ENCODE results near the gene SERPINB5.
A peak's percentile ranks its signal among the peaks of the same experiment; 100 is the strongest.
"Not testable (repeated sequence)": the region's sequence is repeated elsewhere in the genome, so short reads cannot be mapped to it uniquely, and the experiment has no call there.

SERPINB5 gene, protein sequence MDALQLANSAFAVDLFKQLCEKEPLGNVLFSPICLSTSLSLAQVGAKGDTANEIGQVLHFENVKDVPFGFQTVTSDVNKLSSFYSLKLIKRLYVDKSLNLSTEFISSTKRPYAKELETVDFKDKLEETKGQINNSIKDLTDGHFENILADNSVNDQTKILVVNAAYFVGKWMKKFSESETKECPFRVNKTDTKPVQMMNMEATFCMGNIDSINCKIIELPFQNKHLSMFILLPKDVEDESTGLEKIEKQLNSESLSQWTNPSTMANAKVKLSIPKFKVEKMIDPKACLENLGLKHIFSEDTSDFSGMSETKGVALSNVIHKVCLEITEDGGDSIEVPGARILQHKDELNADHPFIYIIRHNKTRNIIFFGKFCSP

DNA sequence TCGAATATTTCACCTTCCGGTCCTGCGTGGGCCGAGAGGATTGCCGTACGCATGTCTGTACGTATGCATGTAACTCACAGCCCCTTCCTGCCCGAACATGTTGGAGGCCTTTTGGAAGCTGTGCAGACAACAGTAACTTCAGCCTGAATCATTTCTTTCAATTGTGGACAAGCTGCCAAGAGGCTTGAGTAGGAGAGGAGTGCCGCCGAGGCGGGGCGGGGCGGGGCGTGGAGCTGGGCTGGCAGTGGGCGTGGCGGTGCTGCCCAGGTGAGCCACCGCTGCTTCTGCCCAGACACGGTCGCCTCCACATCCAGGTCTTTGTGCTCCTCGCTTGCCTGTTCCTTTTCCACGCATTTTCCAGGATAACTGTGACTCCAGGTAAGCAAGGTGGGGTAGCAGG, at the start of gene SERPINB5:
Gene SERPINB5 (plus strand): TSS at position 291 of the 400 bp plus-strand sequence. CDS start 7,471 bp downstream, outside the sequence.
- no peak for DNase-seq

DNA sequence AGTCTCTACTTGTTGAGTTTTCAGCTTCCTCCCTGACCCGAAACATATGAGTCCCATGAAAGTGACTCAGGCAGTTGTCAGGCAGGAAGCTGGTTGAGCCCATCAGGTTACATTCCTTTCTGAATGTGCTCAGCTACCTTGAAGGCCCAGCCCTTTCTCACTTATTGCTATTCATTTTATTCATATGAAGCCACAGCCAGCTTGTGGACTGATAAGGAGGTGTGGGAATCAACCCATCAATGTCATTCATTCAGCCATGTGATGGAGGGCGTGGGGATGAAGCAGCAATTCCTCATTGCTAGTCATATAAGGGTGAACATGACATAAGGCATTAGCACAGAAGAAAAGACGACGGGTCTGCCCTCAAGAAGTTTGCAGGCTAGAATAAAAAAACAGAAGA, 49.2 kb upstream of the SERPINB5 start:
- no peak for DNase-seq

DNA sequence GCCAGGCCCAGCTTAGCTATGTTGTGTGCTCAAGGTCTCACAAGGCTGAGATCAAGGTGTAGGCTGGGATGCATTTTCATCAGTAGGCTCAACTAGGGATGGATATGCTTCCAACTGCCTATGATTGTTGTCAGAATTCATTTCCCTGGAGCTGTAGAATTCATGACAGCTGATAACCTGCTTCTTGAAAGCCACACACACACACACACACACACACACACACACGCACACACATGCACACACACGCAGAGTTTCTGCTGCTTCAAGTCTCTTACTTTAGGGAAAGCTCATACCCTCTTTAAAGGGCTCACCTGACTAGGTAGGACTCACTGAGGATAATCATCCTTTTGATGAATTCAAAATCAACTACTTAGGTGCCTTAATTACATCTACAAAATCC, 46.2 kb upstream of the SERPINB5 start:
- DNase-seq, result no peak

DNA sequence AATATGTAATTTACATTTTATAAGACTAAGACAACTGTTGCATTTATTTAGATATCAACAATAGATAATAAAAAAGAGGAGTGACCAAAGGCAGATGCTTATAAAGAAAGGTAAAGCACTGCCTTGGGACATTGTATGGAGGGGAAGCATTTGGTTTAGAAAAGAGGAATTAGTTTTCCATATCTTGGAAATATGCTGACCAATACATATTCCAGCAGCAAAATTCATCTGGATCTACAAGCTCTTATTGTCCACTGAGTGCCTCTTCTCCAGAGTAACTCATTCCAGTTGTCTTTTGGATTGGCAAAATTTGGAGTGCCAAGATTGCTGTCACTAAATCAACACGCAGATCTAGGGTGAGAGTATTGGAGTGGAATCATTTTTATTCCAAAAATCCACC, 45.6 kb upstream of the SERPINB5 start:
- no peak for DNase-seq

DNA sequence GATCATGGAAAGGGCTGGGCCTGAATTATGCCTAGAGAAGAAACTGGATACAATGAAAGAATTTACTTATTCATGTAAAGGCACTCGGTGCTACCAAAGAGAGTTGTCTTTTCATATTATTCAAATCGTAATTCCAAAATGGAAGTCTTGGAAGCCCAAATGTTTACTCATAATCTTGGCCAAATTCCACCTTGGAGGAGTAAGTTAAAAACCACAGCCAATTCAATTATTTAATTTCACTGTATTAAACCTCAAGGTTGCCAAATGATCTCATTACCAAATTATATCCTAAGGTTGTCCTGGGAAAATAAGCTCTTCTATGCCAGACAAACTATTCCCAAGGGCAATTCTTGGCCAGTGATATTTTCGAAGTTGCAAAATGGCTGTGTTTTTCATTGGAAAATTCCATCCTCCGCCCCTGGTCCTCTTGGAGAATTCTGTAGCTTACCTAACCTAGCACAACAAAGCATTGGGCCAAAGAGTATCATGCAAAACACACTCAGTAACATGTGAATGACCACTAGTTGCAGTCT, 43.4 kb upstream of the SERPINB5 start:
- no peak for DNase-seq

DNA sequence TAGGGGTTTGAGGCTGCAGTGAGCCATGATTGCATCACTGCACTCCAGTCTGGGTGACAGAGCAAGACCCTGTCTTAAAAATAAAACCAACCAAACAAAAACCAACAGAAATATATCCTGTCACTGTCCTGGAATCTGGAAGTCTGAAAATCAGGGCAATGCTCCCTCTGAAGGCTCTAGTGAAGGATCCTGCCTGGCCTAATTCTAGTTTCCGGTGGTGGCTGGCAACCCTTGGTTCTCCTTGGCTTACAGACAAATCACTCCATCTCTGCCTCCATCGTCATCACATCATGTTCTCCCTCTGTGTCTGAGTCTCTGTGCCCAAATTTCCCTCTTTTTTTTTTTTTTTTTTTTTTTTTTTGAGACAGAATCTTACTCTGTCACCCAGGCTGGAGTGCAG, 38.6 kb upstream of the SERPINB5 start:
- no peak for DNase-seq

DNA sequence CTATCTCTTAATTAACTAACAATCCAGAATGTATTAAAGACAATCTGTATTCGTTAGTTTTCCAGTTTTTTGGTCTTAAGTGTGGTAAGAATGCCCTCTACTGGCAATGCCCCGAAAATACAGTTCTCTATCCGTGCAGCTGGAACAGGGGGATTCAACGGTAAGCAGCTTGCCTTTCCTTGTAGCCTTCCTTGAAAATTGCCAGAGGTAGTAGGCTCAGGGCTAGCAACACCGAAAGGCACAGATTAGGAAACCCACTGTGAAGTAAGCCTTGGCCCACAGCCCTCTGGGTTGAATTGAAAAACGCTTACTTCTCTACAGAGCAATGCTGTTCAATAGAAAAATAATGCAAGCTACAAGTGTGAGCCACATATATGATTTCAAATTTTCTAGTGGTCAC, 37.4 kb upstream of the SERPINB5 start:
- peak; percentile 32 for DNase-seq

DNA sequence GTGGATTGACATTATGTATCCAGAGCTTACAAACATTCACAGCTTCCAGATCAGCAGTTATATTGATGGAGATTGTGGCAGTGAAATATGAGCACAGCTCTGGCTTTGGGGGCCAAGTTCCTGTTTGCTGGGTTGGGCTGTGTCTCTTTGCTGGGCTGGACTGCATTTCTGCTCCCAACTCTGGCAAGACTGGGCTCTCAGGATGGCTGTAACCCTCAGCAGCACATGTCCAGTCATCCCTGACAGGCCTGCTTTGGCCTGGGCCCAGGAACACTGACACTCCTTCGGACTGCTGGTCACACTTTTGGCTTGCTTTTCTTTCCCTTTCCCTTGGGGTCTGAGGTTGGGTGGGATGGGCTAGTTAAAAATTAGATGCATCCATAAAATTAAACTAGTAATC, 36.5 kb upstream of the SERPINB5 start:
- no peak for DNase-seq

DNA sequence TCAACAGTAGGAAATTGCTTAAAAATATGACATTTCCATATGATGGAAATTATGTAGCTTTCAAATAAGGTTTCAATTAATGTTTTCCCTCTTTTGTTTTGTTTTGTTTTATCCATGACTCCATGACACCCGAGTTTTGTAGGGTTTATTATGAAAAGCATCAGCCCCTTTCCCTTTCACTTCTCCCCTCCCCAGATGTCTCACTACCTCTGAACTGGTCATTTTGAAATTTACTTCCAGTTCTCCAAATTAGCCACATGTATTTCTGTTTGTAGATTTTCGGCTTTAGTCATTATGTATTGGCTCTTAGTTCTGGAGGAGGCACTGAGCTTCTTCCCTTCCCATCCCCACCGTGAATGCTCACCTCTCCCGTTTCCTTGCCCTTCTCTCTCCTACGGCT, 35.9 kb upstream of the SERPINB5 start:
- DNase-seq, result no peak

DNA sequence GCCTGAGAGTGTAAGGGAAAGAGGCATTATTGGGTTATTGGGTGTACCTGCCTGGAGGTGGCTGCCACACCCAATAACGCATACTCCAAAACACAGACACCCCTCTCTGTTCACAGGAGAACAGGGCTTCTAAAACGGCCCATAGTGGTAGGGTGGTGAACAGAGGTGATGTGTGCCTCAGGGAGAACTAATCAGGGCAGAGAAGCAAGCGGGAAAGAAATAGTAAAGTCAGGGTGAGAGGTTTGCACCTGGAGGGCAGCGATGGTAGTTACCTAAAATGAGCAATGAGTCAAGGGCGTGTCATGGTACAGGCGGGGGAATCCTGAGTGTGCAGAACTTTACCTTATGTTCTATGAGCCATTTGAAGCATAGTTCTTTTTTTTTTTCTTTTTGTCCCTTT, 32.9 kb upstream of the SERPINB5 start:
- no peak for DNase-seq

DNA sequence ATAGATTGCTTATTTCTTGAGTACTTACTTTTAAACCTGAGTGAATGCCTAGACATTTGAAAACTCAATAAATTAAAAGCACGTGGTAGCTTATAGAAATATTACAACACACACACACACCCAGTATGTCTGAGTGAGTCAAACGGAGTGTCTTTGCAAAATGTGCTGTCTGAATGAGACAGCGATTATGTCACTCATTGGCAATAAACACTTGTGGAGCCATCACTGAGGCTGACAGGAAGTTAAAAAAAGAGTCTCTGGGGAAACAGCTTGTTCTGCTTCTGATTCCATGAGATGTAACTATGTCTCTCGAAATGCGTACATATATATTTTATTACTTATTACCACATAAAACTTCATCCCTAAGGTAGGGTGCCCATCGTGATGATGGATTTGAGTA, 32.2 kb upstream of the SERPINB5 start:
- no peak for DNase-seq

DNA sequence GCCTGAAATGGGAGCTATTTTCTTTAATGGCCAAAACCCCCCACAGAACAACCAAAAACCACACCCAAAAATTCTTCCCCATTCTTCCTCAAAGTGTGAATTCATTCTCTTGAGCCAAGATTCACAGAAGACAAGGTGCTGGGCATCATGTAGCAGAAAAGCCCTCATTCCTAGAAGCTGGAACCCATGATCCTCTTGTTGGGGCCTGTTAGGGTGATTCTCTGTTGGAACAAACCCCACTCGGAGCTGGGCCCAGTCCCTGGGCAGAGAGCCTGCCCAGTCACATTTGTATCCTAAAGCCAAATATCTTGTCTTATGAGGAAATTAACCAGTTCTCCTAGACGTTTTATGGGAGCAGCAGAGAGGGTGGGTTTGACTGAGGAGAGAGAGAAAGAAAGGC, 31.7 kb upstream of the SERPINB5 start:
- DNase-seq, result no peak

DNA sequence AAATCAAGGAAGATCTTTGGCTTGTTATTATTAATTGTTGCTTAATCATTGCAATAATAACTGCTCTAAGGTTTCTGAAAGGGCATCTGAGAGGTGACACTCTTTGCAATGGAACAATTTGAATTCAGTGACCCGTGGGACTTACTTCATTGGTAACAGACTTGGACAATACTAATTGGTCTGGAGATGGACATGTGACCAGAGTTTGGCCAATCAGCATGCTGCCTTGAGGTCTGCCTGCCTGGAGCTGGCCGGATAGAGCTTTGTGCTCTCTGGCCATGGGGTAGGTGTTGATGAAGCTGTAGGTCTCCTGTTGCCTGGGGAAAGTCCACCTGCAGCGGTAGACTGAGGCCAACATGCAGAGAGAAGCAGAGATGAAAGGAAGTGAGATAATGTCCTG, 30.5 kb upstream of the SERPINB5 start:
- no peak for DNase-seq

DNA sequence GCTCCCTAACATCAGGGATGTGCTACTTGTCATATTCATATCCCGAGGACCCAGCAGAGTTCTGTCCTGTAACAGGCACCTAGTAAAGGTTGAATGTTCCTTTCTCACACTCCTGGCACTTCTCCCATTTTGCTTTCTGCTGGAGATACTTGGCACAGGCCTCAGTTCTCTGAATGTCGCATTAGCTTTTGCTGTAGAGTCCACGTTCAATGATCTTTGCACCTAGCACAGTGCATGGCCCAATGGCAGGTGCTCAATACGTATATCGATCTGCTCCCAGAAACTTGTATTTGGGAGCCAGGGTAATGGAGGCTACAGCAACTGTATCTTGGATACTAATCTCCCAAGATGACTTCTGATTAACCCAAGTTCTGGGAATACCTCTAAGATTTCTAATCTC, 29.7 kb upstream of the SERPINB5 start:
- no peak for DNase-seq

DNA sequence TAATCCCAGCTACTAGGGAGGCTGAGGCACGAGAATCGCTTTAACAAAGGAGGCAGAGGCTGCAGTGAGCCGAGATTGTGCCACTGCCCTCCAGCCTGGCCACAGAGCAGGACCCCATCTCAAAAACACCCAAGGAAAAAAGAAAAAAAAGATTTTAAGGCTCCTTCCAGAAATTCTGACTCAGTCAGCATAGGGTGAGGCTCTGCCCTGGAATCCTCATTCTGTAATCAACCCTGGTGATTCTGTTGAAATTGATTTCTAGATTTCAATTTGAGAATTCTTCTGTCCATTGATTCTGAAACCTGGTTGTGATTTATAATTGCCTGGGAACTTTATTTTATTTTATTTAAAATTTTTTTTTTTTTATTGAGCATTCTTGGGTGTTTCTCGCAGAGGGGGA, 27.3 kb upstream of the SERPINB5 start:
- no peak for DNase-seq

DNA sequence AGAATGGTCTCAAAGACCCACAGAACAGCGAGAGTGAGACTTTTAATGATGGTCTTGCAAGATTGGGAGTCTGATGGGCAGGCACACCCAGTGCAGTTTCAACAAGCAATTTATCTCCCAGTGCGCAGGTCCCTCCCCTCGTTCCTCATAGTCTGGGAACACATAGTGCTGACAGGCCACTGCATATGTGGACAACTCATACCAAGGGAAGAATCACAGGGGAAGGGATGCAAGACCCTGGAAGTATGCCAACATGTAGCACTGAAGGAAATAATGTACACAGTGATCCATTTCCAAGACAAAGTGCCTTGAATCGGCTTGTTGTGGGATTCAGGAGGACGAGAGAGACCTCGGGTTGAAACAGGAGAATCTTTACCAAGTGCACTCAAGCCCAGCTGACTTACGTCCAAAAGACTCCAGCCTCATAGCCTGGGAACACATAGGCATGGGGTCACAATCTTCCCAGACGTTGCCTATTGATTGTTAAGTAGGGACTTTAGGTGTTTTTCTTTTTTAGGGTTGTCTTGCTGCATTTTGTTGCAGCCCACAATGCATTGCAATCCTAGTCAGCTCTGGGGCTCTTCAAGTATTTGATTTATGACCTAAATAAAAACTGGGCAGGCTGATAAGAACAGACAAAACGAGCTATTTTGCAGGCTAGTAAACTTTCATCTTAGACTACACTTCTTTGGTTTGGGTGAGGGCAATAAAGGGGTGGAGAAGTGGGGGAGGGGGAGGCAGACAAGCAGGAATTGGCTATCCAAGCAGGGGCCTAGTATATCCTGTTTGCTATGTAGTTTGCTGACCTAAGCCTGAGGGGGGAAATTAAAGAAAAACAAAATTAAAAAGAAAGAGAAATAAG, 24.7 kb upstream of the SERPINB5 start:
- no peak for DNase-seq

DNA sequence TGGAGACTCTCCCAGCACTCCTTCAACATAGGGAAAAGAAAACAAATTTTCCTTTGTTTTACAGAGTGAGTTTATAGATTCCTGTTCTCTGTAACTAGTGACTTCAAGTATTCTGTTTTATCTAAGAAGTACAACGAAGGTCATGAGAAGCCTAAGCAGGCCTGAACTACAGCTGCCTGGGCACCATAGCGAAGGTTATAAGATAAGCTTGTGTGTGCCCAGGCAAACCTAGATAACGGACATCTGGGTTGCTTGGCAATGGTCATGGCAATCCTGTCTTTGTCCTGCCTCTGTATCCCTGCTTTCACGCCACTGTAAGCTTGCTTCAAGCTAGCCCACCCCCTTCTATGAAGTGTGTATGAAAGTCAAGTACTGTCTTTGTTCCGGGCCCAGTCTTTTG, 24.0 kb upstream of the SERPINB5 start:
- not testable (repeated sequence) for DNase-seq

DNA sequence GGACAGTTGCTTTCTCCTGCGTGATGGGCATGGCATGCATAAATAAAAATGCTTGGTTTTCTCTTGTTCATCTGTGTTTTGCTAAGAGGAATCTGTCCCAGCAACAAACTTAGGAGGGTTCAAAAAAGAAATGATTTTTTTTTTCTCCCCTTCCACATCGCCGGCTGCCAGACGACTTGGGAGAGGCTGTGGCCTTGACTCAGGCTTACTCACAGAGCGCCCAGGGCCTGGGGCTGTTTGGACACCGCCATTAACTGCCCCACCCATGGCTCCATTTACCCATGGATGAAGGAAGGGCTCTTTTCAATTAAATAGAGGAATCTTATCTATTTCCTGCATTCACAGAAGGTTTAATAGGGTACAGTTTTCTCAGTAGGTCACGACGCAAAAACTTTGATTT, 22.3 kb upstream of the SERPINB5 start:
- DNase-seq, result no peak

DNA sequence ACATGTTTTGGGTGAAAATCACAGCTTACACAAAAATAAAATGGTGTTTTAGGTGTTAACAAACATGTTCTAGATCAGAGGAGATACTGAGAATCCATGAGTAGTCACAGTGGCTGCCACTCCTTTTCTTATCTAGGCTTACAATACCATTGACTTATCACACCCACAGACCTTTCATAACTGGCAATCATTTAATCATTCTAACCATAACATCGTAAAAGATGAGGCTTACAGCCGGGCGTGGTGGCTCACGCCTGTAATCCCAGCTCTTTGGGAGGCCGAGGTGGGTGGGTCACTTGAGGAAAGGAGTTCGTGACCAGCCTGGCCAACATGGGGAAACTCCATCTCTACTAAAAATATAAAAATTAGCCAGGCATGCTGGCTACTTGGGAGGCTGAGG, 18.8 kb upstream of the SERPINB5 start:
- no peak for DNase-seq

DNA sequence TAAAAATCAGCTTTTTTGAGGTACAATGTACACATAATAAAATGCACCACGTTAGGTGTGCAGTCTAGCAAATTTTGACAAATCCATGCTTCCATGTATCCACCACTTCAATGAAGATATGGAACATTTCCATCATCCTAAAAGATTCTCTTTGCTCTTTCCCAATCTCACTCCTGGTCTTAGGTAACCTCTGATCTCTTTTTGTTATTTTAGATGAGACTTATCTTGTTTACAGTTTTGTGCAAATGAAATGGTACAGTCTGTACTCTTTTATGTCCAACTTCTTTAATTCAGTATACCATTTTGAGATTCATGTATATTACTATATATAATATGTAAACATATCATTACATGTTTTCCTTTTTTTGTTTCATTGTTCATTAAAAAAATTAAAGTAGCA, 16.3 kb upstream of the SERPINB5 start:
- no peak for DNase-seq

DNA sequence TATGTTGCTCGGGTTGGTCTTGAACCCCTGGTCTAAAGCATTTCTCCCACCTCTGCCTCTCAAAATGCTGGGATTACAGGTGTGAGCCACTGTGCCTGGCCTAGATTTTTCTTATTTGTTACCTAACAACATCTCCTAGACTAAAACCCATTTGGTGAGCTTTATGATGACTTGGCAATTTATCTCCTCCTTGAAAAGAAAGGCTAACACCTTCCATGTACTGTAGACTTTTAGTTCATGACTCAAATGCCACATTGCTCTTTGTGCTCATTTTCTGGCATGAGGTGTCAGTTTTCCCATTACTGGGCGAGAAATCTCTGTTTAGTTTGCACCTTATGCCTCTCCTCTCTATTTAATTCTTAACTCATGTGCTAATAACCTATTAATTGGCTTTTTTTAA, 12.3 kb upstream of the SERPINB5 start:
- DNase-seq, result no peak

DNA sequence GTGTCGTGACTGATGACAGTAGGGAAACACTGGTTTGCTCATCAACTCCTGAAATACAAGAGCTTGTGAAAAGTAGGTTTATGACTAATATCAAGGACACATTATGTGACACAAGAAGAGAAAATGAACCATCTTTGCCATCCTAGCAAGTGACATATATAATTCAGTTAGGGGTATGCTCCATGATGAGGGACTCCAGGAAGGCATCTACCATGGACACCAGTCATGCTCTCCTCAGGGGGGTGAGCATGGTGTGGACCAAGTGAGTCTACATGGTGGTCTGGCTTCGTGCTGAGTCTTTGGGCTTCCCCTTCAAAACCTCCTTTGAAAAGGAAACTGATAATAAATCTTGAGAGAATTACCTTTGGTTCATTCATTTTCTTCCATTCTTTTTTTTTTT, 11.7 kb upstream of the SERPINB5 start:
- no peak for DNase-seq

DNA sequence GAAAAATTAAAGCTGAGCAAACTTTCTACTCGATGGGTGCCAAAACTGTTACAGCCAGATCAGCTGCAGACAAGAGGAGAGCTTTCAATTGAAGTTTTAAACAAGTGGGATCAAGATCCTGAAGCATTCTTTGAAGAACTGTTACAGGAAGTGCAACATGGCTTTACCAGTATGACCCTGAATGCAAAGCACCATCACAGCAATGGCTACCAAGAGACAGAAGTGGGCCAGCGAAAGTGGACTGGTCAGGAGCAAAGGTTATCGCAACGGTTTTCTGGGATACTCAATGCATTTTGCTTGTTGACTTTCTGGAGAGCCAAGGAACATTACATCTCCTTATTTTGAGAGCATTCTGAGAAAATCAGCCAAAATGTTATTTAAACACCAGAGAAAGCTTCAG, 9.1 kb upstream of the SERPINB5 start:
- DNase-seq, result no peak

DNA sequence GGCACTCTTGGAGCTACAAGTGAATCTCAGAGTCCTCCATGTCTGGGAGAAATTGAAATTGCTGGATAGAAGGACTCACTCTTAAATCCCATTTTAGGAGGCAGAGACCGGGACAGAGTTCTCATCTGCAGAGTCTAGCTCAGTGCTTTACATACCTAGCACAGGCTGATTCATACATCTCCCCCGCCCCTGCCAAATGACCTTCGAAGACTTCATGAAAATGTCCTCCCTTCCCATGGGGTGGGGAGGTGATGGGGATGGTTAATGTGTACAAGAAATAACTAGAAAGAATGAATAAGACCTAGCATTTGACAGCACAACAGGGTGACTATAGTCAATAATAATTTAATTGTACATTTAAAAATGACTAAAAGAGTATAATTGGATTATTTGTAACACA, 8.2 kb upstream of the SERPINB5 start:
- no peak for DNase-seq
